ENCODE data around the gene KIAA0513. TPM values are rescaled to one million over a fixed set of nuclear protein-coding genes. Genes with fewer than 3 reads are reported as not detected.

Gene KIAA0513
- total and polyA plus RNA-seq, 11 donors, result 4.5 to 14.0 (median 9.1) TPM

GRCh38 chr16:85054948-85055492 lies 27.4 kb downstream of the KIAA0513 start:
- peaks cover 0 to 47% (median 17%) of the 10 kb centered on the region in 12 donors for H3K4me1 ChIP-seq
- 71 to 76% (median 73%) methylated on average over 6 of the region's 6 CpGs for WGBS, 4 donors
- ATAC-seq (no peak), DNase-seq (no peak)
- H3K27me3 ChIP-seq, result no peaks in the 10 kb centered on the region
- H3K9me3 ChIP-seq, result no peaks in the 10 kb centered on the region
- intact Hi-C loops (cut with DNase I), result no loop called here
- peak overlapping the region in 10 of 12 donors; percentile 0 to 45 (median 24) for H3K4me3 ChIP-seq
- TF ChIP-seq CTCF (IDR thresholded peaks at IDR 0.05), result no peak
- TF ChIP-seq POLR2A (IDR thresholded peaks at IDR 0.05), result no peak
- H3K36me3 ChIP-seq, result no peaks in the 10 kb centered on the region
- peak overlapping the region; percentile 16 to 95 (median 52) for H3K27ac ChIP-seq

- H3K36me3 ChIP-seq, result no peaks in the 10 kb centered on the region
- no peaks in the 10 kb centered on the region for H3K9me3 ChIP-seq
- TF ChIP-seq POLR2A (IDR thresholded peaks at IDR 0.05) (no peak), CTCF (IDR thresholded peaks at IDR 0.05) (no peak)
- intact Hi-C loops (cut with DNase I), result no loop called here
- peaks cover 0 to 43% (median 17%) of the 10 kb centered on the region in 12 donors for H3K4me1 ChIP-seq
- peak overlapping the region in 10 of 12 donors; percentile 0 to 45 (median 24) for H3K4me3 ChIP-seq
- no peaks in the 10 kb centered on the region for H3K27me3 ChIP-seq
- H3K27ac ChIP-seq, result peak overlapping the region; percentile 16 to 95 (median 52)
- peak in 2 of 5 donors; percentile 45 to 59 for DNase-seq
- 59 to 67% (median 65%) methylated on average over 14 of the region's 14 CpGs for WGBS, 4 donors
- ATAC-seq, result peak; percentile 56 to 80 (median 75)
Measured at GRCh38 chr16:85055493-85056210, 28.1 kb downstream of the KIAA0513 start.

GRCh38 chr16:85056211-85056748 lies 28.7 kb downstream of the KIAA0513 start:
- intact Hi-C loops (cut with DNase I), result no loop called here
- peak in 3 of 4 donors; percentile 52 to 73 (median 69) for ATAC-seq
- Histone ChIP-seq H3K4me3 (peak overlapping the region in 8 of 12 donors; percentile 0 to 45 (median 28)), H3K36me3 (no peaks in the 10 kb centered on the region), H3K4me1 (peaks cover 0 to 40% (median 17%) of the 10 kb centered on the region in 12 donors), H3K27me3 (no peaks in the 10 kb centered on the region), H3K9me3 (no peaks in the 10 kb centered on the region), H3K27ac (peak overlapping the region in 11 of 12 donors; percentile 17 to 95 (median 52))
- 68 to 80% (median 72%) methylated on average over 16 of the region's 16 CpGs for WGBS, 4 donors
- peak in 1 of 5 donors; percentile 48 for DNase-seq
- TF ChIP-seq POLR2A (IDR thresholded peaks at IDR 0.05), result no peak
- peak in 11 of 12 donors; percentile 22 to 57 (median 36) for TF ChIP-seq CTCF (IDR thresholded peaks at IDR 0.05)

Data from heart left ventricle (tissue), 16 donors.